Neuronal stem cell (in vitro differentiated cells): ENCODE measurements around the gene CTXN1.

ENCODE experiments used
- DNase-seq: peaks from one replicate; pipeline ENCODE4 v3.0.0-alpha.2; 2013; ENCODE audit warnings: low spot score
- H2AFZ ChIP-seq: one replicate; pipeline ENCODE4 v1.6.1; 2013; ENCODE audit warnings: mild to moderate bottlenecking, low read length, inconsistent platforms
- H2AK5ac ChIP-seq: 2 replicates; pipeline ENCODE4 v1.6.1; 2013; ENCODE audit warnings: low read depth, mild to moderate bottlenecking, inconsistent platforms, low read length, moderate library complexity, mixed read lengths
- H2BK120ac ChIP-seq: 2 replicates; pipeline ENCODE4 v1.6.1; 2013; ENCODE audit warnings: low read depth, mild to moderate bottlenecking, inconsistent platforms, low read length, moderate library complexity, mixed read lengths
- H2BK12ac ChIP-seq: one replicate; pipeline ENCODE4 v1.6.1; 2013; ENCODE audit warnings: low read length, inconsistent platforms
- H2BK15ac ChIP-seq: 2 replicates; pipeline ENCODE4 v1.6.1; 2013; ENCODE audit warnings: mild to moderate bottlenecking, low read length, inconsistent platforms, mixed read lengths
- H2BK5ac ChIP-seq: one replicate; pipeline ENCODE4 v1.6.1; 2013; ENCODE audit warnings: inconsistent platforms, mild to moderate bottlenecking, low read length, moderate library complexity
- H3K14ac ChIP-seq: one replicate; pipeline ENCODE4 v1.6.1; 2013; ENCODE audit warnings: low read length, inconsistent platforms
- H3K18ac ChIP-seq: 2 replicates; pipeline ENCODE4 v1.6.1; 2013; ENCODE audit warnings: low read length, inconsistent platforms
- H3K23ac ChIP-seq: 2 replicates; pipeline ENCODE4 v1.6.1; 2013; ENCODE audit warnings: low read depth, mild to moderate bottlenecking, mixed read lengths, low read length, inconsistent platforms; ENCODE audit not compliant: poor library complexity
- H3K27ac ChIP-seq: replicated peaks from 3 replicates; pipeline ENCODE4 v1.5.1; 2013; ENCODE audit warnings: low read length, inconsistent platforms
- H3K27me3 ChIP-seq, 3 experiments: 2 replicates each; pipeline ENCODE4 v1.6.1; 2013; ENCODE audit warnings: low read length in 3 of 3, mild to moderate bottlenecking in 2 of 3, inconsistent platforms in 1 of 3, low read depth in 1 of 3, mixed read lengths in 1 of 3, moderate library complexity in 1 of 3; ENCODE audit not compliant: control insufficient read depth in 3 of 3, insufficient read depth in 3 of 3
- H3K36me3 ChIP-seq, 2 donors: replicated peaks in 1 of 2; 2 replicates each; pipeline ENCODE4 v1.6.1; 2013; ENCODE audit warnings: low read length in 2 of 2; ENCODE audit not compliant: control insufficient read depth in 2 of 2, insufficient read depth in 2 of 2
- H3K4ac ChIP-seq: 2 replicates; pipeline ENCODE4 v1.6.1; 2013; ENCODE audit warnings: inconsistent platforms, mild to moderate bottlenecking, low read length, moderate library complexity
- H3K4me1 ChIP-seq, 2 donors: 1 replicate in 1 of 2; 2 replicates in 1 of 2; pipeline ENCODE4 v1.6.1; 2013; ENCODE audit warnings: low read length in 2 of 2, low read depth in 1 of 2; ENCODE audit not compliant: control insufficient read depth in 2 of 2, insufficient read depth in 1 of 2
- H3K4me2 ChIP-seq: one replicate; pipeline ENCODE4 v1.6.1; 2013; ENCODE audit warnings: mild to moderate bottlenecking, low read length, inconsistent platforms; ENCODE audit not compliant: insufficient read depth, poor library complexity, severe bottlenecking
- H3K4me3 ChIP-seq, 2 donors: 2 replicates each; pipeline ENCODE4 v1.5.1; 2013; ENCODE audit warnings: low read length in 2 of 2, mild to moderate bottlenecking in 2 of 2, inconsistent platforms in 1 of 2, moderate library complexity in 1 of 2
- H3K79me1 ChIP-seq: one replicate; pipeline ENCODE4 v1.6.1; 2013; ENCODE audit warnings: low read depth, mild to moderate bottlenecking, inconsistent platforms, low read length, moderate library complexity
- H3K9ac ChIP-seq: one replicate; pipeline ENCODE4 v1.6.1; 2013; ENCODE audit warnings: mild to moderate bottlenecking, low read depth, low read length, inconsistent platforms; ENCODE audit not compliant: poor library complexity
- H3K9me3 ChIP-seq, 2 donors: replicated peaks in 1 of 2; 2 replicates each; pipeline versions ENCODE3 to v1.6.1; 2013; ENCODE audit warnings: low read length in 2 of 2, mild to moderate bottlenecking in 2 of 2, inconsistent platforms in 1 of 2, low read depth in 1 of 2, mixed read lengths in 1 of 2, moderate library complexity in 1 of 2; ENCODE audit not compliant: control insufficient read depth in 2 of 2, insufficient read depth in 1 of 2
- H4K8ac ChIP-seq: one replicate; pipeline ENCODE4 v1.6.1; 2013; ENCODE audit warnings: low read depth, mild to moderate bottlenecking, inconsistent platforms, low read length, moderate library complexity
- H4K91ac ChIP-seq: one replicate; pipeline ENCODE4 v1.6.1; 2013; ENCODE audit warnings: low read length, low read depth, mild to moderate bottlenecking, inconsistent platforms; ENCODE audit not compliant: poor library complexity
- WGBS, 2 donors: extraction: QIAGEN DNeasy Blood & Tissue Kit; methylation state at CpG; one replicate each; pipeline ENCODE4 v1.1.7; 2013; ENCODE audit warnings: missing lambda C conversion rate in 2 of 2, mixed read lengths in 1 of 2; ENCODE audit not compliant: insufficient read length in 2 of 2, insufficient replicate concordance in 1 of 2; ENCODE audit errors: extremely low coverage in 2 of 2; 5-methylcytosine and 5-hydroxymethylcytosine counted together

Gene CTXN1

GRCh38 chr19:7879111-7879807 is 46.7 kb downstream of the CTXN1 start:
- no peak for DNase-seq
- WGBS, 2 donors, result no CpG with 5 or more reads among the region's 18 CpGs

GRCh38 chr19:7877249-7877836 is 48.6 kb downstream of the CTXN1 start:
- peaks cover 3% of the 10 kb centered on the region for H3K79me1 ChIP-seq
- H2BK15ac ChIP-seq, result no peak overlapping the region
- H3K4me1 ChIP-seq, result peaks cover 10 to 16% of the 10 kb centered on the region in 2 donors
- no peak overlapping the region for H2BK5ac ChIP-seq
- H3K36me3 ChIP-seq, result peaks cover 0 to 6% of the 10 kb centered on the region in 2 donors
- no peak overlapping the region for H3K23ac ChIP-seq
- H3K4me3 ChIP-seq, result no peak overlapping the region
- H2AFZ ChIP-seq, result no peak overlapping the region
- H3K9ac ChIP-seq, result no peak overlapping the region
- H2BK120ac ChIP-seq, result no peak overlapping the region
- no peak overlapping the region for H3K4ac ChIP-seq
- H4K91ac ChIP-seq, result no peak overlapping the region
- no CpG with 5 or more reads among the region's 6 CpGs for WGBS, 2 donors
- DNase-seq, result no peak
- no peak overlapping the region for H3K4me2 ChIP-seq
- H4K8ac ChIP-seq, result no peak overlapping the region
- H2BK12ac ChIP-seq, result no peak overlapping the region
- H3K14ac ChIP-seq, result no peak overlapping the region
- H2AK5ac ChIP-seq, result no peak overlapping the region
- H3K27me3 ChIP-seq, result no peaks in the 10 kb centered on the region
- H3K27ac ChIP-seq, result no peak overlapping the region
- H3K18ac ChIP-seq, result no peak overlapping the region
- H3K9me3 ChIP-seq, result no peaks in the 10 kb centered on the region

More at GRCh38 chr19:7879111-7879807, 46.7 kb downstream of the CTXN1 start:
- H2BK15ac ChIP-seq, result peak overlapping the region; percentile 67
- H3K18ac ChIP-seq, result no peak overlapping the region
- no peaks in the 10 kb centered on the region for H3K27me3 ChIP-seq
- peaks cover 2 to 4% of the 10 kb centered on the region in 2 donors for H3K4me1 ChIP-seq
- no peaks in the 10 kb centered on the region for H3K9me3 ChIP-seq
- no peak overlapping the region for H3K9ac ChIP-seq
- H4K8ac ChIP-seq, result no peak overlapping the region
- no peak overlapping the region for H3K23ac ChIP-seq
- H2AK5ac ChIP-seq, result no peak overlapping the region
- no peak overlapping the region for H3K4me3 ChIP-seq
- no peak overlapping the region for H2BK12ac ChIP-seq
- no peak overlapping the region for H2BK120ac ChIP-seq
- no peaks in the 10 kb centered on the region for H3K36me3 ChIP-seq
- no peak overlapping the region for H3K27ac ChIP-seq
- H3K14ac ChIP-seq, result no peak overlapping the region
- no peak overlapping the region for H2BK5ac ChIP-seq
- H3K4ac ChIP-seq, result no peak overlapping the region
- no peak overlapping the region for H3K4me2 ChIP-seq
- no peaks in the 10 kb centered on the region for H3K79me1 ChIP-seq
- peak overlapping the region; percentile 80 for H2AFZ ChIP-seq
- no peak overlapping the region for H4K91ac ChIP-seq

- H3K79me1 ChIP-seq, result peaks cover 3% of the 10 kb centered on the region
- H2BK15ac ChIP-seq, result no peak overlapping the region
- H2BK120ac ChIP-seq, result no peak overlapping the region
- peak overlapping the region; percentile 37 to 81 for H3K4me3 ChIP-seq
- peak overlapping the region; percentile 26 for H2BK5ac ChIP-seq
- H3K27ac ChIP-seq, result no peak overlapping the region
- H3K14ac ChIP-seq, result no peak overlapping the region
- peak overlapping the region; percentile 78 for H3K4ac ChIP-seq
- H2BK12ac ChIP-seq, result peak overlapping the region; percentile 86
- no peak for DNase-seq
- no peak overlapping the region for H3K23ac ChIP-seq
- peaks cover 26 to 28% of the 10 kb centered on the region in 2 donors for H3K4me1 ChIP-seq
- no peaks in the 10 kb centered on the region for H3K9me3 ChIP-seq
- H3K36me3 ChIP-seq, result peaks cover 0 to 6% of the 10 kb centered on the region in 2 donors
- H3K27me3 ChIP-seq, result no peaks in the 10 kb centered on the region
- no peak overlapping the region for H4K91ac ChIP-seq
- H3K18ac ChIP-seq, result peak overlapping the region; percentile 93
- peak overlapping the region; percentile 59 for H3K4me2 ChIP-seq
- H2AFZ ChIP-seq, result peak overlapping the region; percentile 85
- no peak overlapping the region for H4K8ac ChIP-seq
- WGBS, 2 donors, result no CpG with 5 or more reads among the region's 12 CpGs
- H3K9ac ChIP-seq, result no peak overlapping the region
- H2AK5ac ChIP-seq, result no peak overlapping the region
Measured at GRCh38 chr19:7874897-7875273, 51.0 kb downstream of the CTXN1 start.
